Neuron (in vitro differentiated cells): ENCODE results near the gene RASAL2.
A peak's percentile ranks its signal among the peaks of the same experiment; 100 is the strongest.
"Not testable (repeated sequence)": the region's sequence is repeated elsewhere in the genome, so short reads cannot be mapped to it uniquely, and the experiment has no call there.

Experiments used
- H2AFZ ChIP-seq: one replicate; pipeline ENCODE4 v1.6.1; 2013; ENCODE audit warnings: low read depth, mild to moderate bottlenecking, inconsistent platforms, low read length, moderate library complexity
- H3K27me3 ChIP-seq: one replicate; pipeline ENCODE4 v1.6.1; 2013; ENCODE audit warnings: low read length; ENCODE audit not compliant: insufficient read depth
- H3K36me3 ChIP-seq: one replicate; pipeline ENCODE4 v1.6.1; 2013; ENCODE audit warnings: low read length; ENCODE audit not compliant: insufficient read depth
- H3K4me1 ChIP-seq: one replicate; pipeline ENCODE4 v1.6.1; 2013; ENCODE audit warnings: low read length; ENCODE audit not compliant: insufficient read depth
- H3K4me3 ChIP-seq: 2 replicates; pipeline ENCODE4 v1.5.1; 2013; ENCODE audit warnings: mild to moderate bottlenecking, low read length, moderate library complexity
- H3K9me3 ChIP-seq: one replicate; pipeline ENCODE4 v1.6.1; 2013; ENCODE audit warnings: low read length

RASAL2 gene

DNA sequence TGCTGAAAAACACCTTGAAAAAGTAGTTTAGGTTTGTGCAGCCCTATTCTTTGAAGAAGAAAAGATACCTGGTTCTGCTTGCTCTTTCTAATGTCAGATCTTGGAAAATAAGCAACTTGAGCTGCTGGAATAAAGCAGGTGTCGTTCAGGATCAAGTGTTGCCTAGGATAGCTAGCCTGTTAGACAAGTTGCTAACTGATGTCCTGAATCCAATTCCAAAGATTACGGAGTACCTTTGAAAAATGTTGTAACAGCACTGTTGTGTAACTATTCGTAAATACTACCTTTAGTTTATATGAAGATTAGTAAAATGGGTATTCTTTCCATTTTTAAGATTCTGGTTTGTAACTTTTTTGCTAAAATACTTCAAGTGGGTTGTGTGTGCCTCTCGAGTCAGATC, 251.3 kb downstream of the RASAL2 start:
- Histone ChIP-seq H3K4me3 (peak overlapping the region; percentile 10), H3K4me1 (peaks cover 49% of the 10 kb centered on the region), H2AFZ (no peak overlapping the region), H3K36me3 (no peaks in the 10 kb centered on the region), H3K9me3 (no peaks in the 10 kb centered on the region), H3K27me3 (no peaks in the 10 kb centered on the region)

DNA sequence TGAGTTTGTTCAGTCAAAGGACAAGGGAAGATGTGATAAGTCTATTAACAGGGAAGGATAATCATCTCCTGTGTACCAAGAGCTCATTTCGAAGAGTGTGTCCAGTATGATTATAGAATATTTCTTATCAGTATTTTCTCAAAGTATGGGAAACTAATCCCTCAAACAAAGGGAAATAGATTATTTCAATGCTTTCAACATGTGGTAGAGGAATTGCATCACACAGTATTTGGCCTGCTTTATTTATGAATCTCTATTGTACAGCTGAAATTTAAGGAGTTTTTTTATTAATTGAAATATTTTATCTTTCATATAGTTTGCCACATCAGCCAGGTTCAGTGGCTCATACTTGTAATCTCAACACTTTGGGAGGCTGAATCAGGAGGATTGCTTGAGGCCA, 251.9 kb downstream of the RASAL2 start:
- no peak overlapping the region for H2AFZ ChIP-seq
- no peak overlapping the region for H3K4me3 ChIP-seq
- no peaks in the 10 kb centered on the region for H3K9me3 ChIP-seq
- H3K4me1 ChIP-seq: peaks cover 46% of the 10 kb centered on the region
- H3K27me3 ChIP-seq: no peaks in the 10 kb centered on the region
- H3K36me3 ChIP-seq: no peaks in the 10 kb centered on the region

DNA sequence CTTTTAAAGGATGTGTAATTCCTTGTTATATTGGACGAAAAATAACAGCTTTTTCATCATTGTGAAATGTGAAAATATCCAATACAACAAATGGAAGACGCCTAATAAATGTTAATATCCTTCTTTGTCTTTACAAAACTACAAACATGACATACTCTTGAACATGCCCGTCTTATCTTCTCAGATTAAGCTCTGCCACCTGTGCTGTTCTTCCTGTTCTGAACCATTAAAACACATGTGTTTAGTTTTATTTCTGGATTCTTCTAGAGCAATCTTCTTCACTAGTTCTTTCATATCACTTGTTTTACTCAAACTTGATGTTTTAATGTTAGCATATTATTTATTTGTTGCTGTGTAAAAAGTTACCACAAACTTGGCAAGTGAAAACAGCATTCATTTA, 255.9 kb downstream of the RASAL2 start:
- H3K27me3 ChIP-seq: no peaks in the 10 kb centered on the region
- H3K36me3 ChIP-seq: no peaks in the 10 kb centered on the region
- H3K9me3 ChIP-seq: no peaks in the 10 kb centered on the region
- H2AFZ ChIP-seq: no peak overlapping the region
- H3K4me1 ChIP-seq: peaks cover 22% of the 10 kb centered on the region
- H3K4me3 ChIP-seq: no peak overlapping the region

DNA sequence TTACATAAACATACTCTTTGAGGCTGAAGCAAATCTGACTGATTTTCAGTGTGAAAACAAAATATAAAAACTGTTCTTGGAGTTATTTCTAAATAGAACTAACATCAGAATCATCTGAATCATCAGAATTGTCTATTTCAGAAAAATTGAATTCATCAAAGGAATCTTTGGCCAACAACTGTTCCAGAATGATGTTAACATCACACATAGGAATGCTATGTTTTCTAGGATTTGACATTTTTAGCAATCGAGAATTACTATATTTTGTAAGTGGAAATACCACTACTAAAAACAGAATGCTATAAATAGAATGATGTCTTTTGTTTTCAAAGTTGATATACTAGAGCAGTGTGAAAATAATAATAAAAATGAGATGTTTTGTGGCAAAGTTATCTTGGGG, 258.0 kb downstream of the RASAL2 start:
- H2AFZ ChIP-seq, H3K9me3 ChIP-seq, H3K27me3 ChIP-seq, H3K36me3 ChIP-seq, H3K4me1 ChIP-seq, H3K4me3 ChIP-seq: not testable (repeated sequence)

DNA sequence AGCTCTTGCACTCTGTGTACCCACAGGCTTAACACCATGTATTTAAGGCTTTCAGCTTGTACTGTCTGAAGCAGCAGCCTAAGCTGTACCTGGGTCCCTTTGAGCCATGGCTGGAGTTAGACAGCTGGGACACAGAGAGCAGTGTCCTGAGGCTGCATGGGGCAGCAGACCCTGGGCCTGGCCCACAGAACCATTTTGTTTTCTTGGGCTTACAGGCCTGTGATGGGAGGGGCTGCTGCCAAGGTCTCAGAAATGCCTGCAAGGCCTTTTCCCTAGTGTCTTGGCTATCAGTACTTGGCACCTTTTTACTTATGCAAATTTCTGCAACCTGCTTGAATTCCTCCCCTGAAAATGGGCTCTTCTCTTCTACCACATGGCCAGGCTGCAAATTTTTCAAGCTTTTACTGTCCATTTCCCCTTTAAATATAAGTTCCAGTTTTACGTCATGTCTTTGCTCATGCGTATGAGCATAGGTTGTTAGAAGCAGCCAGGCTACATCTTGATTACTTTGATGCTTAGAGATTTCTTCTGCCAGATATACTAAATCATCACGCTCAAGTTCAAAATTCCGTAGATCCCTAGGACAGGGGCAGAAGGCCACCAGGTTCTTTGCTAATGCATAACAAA, 259.0 kb downstream of the RASAL2 start:
- Histone ChIP-seq H3K36me3 (no peaks in the 10 kb centered on the region), H2AFZ (no peak overlapping the region), H3K4me1 (no peaks in the 10 kb centered on the region)

DNA sequence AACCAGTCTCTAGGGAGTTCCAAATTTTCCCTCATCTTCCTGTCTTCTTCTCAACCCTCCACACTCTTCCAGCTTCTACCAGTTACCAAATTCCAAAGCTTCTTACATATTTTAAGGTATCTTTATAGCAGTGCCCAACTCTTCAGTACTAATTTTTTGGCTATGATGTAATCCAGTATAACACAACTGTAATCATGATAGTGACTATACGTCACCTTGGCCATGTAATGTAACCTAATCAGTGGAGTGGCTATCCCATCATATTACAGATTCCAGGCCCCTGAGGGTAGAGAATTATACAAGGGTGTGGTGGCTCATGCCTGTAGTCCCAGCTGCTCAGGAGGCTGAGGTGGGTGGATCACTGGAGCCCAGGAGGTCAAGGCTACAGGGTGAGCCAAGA, 259.6 kb downstream of the RASAL2 start:
- Histone ChIP-seq H2AFZ (no peak overlapping the region), H3K4me1 (no peaks in the 10 kb centered on the region), H3K36me3 (no peaks in the 10 kb centered on the region), H3K4me3 (no peak overlapping the region), H3K27me3 (no peaks in the 10 kb centered on the region), H3K9me3 (no peaks in the 10 kb centered on the region)

More for the DNA sequence above, 259.0 kb downstream of the RASAL2 start:
- Histone ChIP-seq H3K27me3 (no peaks in the 10 kb centered on the region), H3K4me3 (no peak overlapping the region), H3K9me3 (no peaks in the 10 kb centered on the region)

DNA sequence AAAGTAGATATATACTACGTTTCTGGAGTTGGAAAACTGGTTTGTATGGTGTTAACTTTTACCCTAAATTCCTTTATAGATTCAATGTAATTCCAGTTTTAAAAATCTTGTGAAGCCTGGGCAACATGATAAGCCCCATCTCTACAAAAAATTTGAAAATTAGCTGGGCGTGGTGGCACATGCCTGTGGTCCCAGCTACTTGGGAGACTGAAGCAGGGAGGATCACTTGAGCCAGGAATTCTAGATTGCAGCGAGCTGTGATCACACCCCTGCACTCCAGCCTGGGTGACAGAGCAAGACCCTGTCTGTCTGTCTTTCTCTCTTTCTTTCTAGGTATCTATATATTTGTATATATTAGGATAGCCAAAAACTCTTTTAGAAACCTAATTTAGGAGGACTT, 260.9 kb downstream of the RASAL2 start:
- H3K4me1 ChIP-seq: no peaks in the 10 kb centered on the region
- no peak overlapping the region for H3K4me3 ChIP-seq
- no peaks in the 10 kb centered on the region for H3K27me3 ChIP-seq
- H3K36me3 ChIP-seq: no peaks in the 10 kb centered on the region
- H2AFZ ChIP-seq: no peak overlapping the region
- H3K9me3 ChIP-seq: no peaks in the 10 kb centered on the region

DNA sequence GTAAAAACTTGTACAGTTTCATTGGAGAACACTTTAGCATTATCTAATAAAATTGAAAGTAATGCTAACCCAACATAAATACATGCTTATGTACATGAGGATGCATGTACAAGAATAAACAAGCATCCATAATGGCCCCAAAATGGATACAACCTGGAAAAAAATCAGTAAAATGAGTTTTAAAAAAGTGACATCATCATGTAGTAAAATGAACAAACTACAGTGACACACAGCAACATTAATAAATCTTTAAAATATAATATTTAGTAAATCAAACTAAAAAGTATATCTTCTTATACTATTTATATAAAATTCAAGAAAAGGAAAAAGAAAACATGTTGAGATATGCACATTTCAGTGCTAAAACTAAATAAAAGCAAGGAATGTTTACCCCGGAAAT, 262.4 kb downstream of the RASAL2 start:
- H3K27me3 ChIP-seq: no peaks in the 10 kb centered on the region
- H3K4me1 ChIP-seq: no peaks in the 10 kb centered on the region
- H3K9me3 ChIP-seq: no peaks in the 10 kb centered on the region
- H3K4me3 ChIP-seq: no peak overlapping the region
- H2AFZ ChIP-seq: no peak overlapping the region
- no peaks in the 10 kb centered on the region for H3K36me3 ChIP-seq

DNA sequence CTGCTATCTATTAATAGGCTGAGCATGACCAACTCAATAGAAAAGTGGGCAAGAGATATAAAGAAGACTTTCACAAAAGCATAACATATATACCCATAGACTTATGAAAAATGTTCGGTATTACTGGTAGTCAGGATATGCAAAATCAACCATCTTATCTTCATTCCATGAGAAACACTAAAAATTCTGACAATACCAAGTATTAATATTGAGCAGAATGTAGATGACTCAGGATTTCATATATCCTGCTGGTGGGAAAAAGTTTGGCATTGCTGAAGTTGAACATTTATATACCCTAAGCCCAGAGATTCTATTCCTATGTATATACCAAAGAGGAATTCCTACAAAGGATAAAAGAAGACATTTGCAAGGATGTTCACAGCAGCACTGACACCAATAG, 264.6 kb downstream of the RASAL2 start:
- Histone ChIP-seq H3K4me1 (no peaks in the 10 kb centered on the region), H3K4me3 (no peak overlapping the region), H3K9me3 (peaks cover 4% of the 10 kb centered on the region), H2AFZ (no peak overlapping the region), H3K36me3 (no peaks in the 10 kb centered on the region), H3K27me3 (no peaks in the 10 kb centered on the region)

DNA sequence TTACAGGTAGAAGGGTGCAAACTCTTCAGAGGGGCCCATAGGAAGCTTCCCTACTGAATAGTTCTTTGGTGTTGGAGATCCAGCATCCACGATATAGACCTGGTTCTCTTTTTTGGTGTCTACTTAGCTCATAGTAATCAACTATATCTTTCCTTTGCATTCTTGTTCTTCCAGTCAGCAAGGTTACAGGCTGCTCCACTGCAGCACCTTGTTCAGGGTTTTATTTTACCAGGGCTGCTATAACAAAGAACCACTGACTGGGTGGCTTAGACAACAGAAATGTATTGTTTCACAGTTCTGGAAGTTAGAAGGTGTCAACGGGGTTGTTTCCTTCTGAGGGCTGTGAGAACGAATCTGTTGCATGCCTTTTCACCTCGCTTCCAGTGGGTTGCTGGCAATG, 266.5 kb downstream of the RASAL2 start:
- Histone ChIP-seq H2AFZ (no peak overlapping the region), H3K36me3 (no peaks in the 10 kb centered on the region), H3K4me3 (no peak overlapping the region), H3K27me3 (no peaks in the 10 kb centered on the region), H3K9me3 (peaks cover 4% of the 10 kb centered on the region), H3K4me1 (no peaks in the 10 kb centered on the region)

DNA sequence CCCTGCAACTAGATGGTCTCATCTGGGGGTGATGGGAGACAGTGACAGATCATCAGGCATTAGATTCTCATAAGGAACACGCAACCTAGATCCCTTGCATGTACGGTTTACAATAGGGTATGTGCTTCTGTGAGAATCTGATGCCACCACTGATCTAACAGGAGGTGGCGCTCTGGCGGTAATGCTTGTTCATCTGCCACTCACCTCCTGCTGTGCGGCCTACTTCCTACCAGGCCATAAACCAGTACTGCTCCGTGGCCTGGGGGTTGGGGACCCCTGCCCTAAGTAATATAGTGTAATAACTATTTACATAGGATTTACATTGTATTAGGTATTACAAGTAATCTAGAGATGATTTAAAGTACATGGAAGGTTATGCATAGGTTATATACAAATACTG, 267.9 kb downstream of the RASAL2 start:
- H3K4me1 ChIP-seq: no peaks in the 10 kb centered on the region
- H3K36me3 ChIP-seq: no peaks in the 10 kb centered on the region
- H2AFZ ChIP-seq: no peak overlapping the region
- H3K4me3 ChIP-seq: no peak overlapping the region
- H3K27me3 ChIP-seq: no peaks in the 10 kb centered on the region
- peaks cover 4% of the 10 kb centered on the region for H3K9me3 ChIP-seq

DNA sequence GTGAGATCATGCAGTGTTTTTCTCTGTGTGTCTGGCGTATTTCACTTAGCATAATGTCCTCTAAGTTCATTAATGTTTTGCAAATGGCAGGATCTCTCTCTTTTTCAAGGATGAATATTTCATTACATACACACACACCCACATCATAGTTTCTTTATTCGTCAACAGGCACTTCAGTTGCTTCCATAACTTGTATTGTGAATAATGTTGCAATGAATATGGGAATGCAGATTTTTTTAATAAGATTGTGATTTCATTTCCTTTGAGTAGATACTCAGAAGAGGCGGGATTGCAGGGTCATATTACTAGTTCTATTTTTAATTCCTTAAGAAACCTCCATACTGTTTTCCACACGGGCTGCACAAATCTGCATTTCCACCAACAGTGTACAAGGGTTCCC, 268.8 kb downstream of the RASAL2 start:
- Histone ChIP-seq H3K4me1 (no peaks in the 10 kb centered on the region), H3K9me3 (peaks cover 4% of the 10 kb centered on the region), H2AFZ (no peak overlapping the region), H3K4me3 (no peak overlapping the region), H3K27me3 (no peaks in the 10 kb centered on the region), H3K36me3 (no peaks in the 10 kb centered on the region)

DNA sequence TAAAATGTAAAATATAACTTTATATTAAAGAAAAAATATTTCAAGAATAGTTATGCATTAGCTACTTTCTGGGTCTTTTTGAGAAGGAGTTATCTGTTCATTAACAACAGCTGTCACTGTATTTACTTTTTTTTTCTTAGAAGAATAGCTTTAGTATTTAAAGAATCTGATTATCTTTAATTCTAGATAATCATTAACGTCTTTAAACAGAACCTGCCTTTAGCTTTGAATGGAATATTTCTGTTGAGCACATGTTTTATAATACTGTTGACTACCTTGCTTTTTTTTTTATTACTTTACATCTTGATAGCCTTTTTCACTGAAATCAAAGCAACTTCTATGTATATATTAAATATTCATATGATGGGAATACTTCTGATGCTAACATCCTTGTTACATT, 270.9 kb downstream of the RASAL2 start:
- Histone ChIP-seq H3K4me1 (no peaks in the 10 kb centered on the region), H3K27me3 (no peaks in the 10 kb centered on the region), H3K4me3 (no peak overlapping the region), H3K9me3 (peaks cover 4% of the 10 kb centered on the region), H3K36me3 (no peaks in the 10 kb centered on the region), H2AFZ (no peak overlapping the region)

DNA sequence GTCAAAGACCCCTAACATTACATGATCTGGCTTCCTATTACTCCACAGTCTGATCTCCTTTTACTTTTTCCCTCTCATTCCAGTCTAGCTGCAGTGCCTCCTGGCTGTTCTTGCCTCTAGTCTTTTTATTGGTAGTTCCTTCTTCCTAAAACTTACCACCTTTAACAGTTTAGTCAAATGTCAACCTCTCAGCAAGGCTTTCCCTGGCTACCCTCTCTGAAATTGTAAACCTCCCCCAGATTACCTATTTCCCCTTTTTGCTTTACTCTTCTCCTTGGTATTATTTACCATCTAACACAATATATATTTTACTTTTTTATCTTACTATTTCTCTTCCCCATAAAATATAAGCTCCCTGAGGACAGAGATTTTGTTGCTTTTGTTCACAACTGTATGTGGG, 273.2 kb downstream of the RASAL2 start:
- Histone ChIP-seq H3K27me3 (no peaks in the 10 kb centered on the region), H3K4me1 (peaks cover 13% of the 10 kb centered on the region), H3K36me3 (no peaks in the 10 kb centered on the region), H3K9me3 (no peaks in the 10 kb centered on the region), H3K4me3 (no peak overlapping the region), H2AFZ (no peak overlapping the region)
